Measurements from ENCODE around the gene YTHDC2.

Gene YTHDC2

GRCh38 chr5:113518884-113519283 lies 5.4 kb downstream of the YTHDC2 start:
- DNase-seq (ENCODE audit: low read depth), result no peak
- H3K4me3 ChIP-seq (replicated peaks; ENCODE audit: low read depth, low read length), result no peak overlapping the region
- TF ChIP-seq CTCF (IDR thresholded peaks at IDR 0.05; ENCODE audit: low read length, missing control alignments), result no peak

- no peak for DNase-seq (ENCODE audit: low read depth)
- H3K4me3 ChIP-seq (replicated peaks; ENCODE audit: low read depth, low read length), result no peak overlapping the region
- TF ChIP-seq CTCF (IDR thresholded peaks at IDR 0.05; ENCODE audit: low read length, missing control alignments), result no peak
Measured at GRCh38 chr5:113519412-113519811, 5.9 kb downstream of the YTHDC2 start.

- TF ChIP-seq CTCF (IDR thresholded peaks at IDR 0.05; ENCODE audit: low read length, missing control alignments), result no peak
- DNase-seq (ENCODE audit: low read depth), result peak; percentile 28
- no peak overlapping the region for H3K4me3 ChIP-seq (replicated peaks; ENCODE audit: low read depth, low read length)
Measured at GRCh38 chr5:113520429-113520828, 6.9 kb downstream of the YTHDC2 start.

- TF ChIP-seq CTCF (IDR thresholded peaks at IDR 0.05; ENCODE audit: low read length, missing control alignments), result no peak
- no peak overlapping the region for H3K4me3 ChIP-seq (replicated peaks; ENCODE audit: low read depth, low read length)
- DNase-seq (ENCODE audit: low read depth), result no peak
Measured at GRCh38 chr5:113520899-113521298, 7.4 kb downstream of the YTHDC2 start.

GRCh38 chr5:113523168-113523567 lies 9.7 kb downstream of the YTHDC2 start:
- H3K4me3 ChIP-seq (replicated peaks; ENCODE audit: low read depth, low read length), result no peak overlapping the region
- no peak for DNase-seq (ENCODE audit: low read depth)
- TF ChIP-seq CTCF (IDR thresholded peaks at IDR 0.05; ENCODE audit: low read length, missing control alignments), result no peak

- DNase-seq (ENCODE audit: low read depth), result no peak
- no peak overlapping the region for H3K4me3 ChIP-seq (replicated peaks; ENCODE audit: low read depth, low read length)
- TF ChIP-seq CTCF (IDR thresholded peaks at IDR 0.05; ENCODE audit: low read length, missing control alignments), result no peak
Measured at GRCh38 chr5:113524927-113525326, 11.4 kb downstream of the YTHDC2 start.

GRCh38 chr5:113526421-113526820 lies 12.9 kb downstream of the YTHDC2 start:
- peak; percentile 44 for DNase-seq (ENCODE audit: low read depth)
- H3K4me3 ChIP-seq (replicated peaks; ENCODE audit: low read depth, low read length), result no peak overlapping the region
- TF ChIP-seq CTCF (IDR thresholded peaks at IDR 0.05; ENCODE audit: low read length, missing control alignments), result no peak
